GM21717 (cell line): ENCODE results near the gene PAQR6.
A peak's percentile ranks its signal among the peaks of the same experiment; 100 is the strongest.
"Not testable (repeated sequence)": the region's sequence is repeated elsewhere in the genome, so short reads cannot be mapped to it uniquely, and the experiment has no call there.

Source experiments
- ATAC-seq: cut with Tn5 transposase; IDR thresholded peaks from one replicate; pipeline ENCODE4 v1.9.1; 2021; ENCODE audit warnings: mild to moderate bottlenecking, moderate library complexity; ENCODE audit not compliant: unreplicated experiment

Gene PAQR6

GRCh38 chr1:156233426-156234127, 14.3 kb downstream of the PAQR6 start:
- no peak for ATAC-seq

- no peak for ATAC-seq
Observed at GRCh38 chr1:156232201-156232894, 15.5 kb downstream of the PAQR6 start.

GRCh38 chr1:156230473-156230837, 17.4 kb downstream of the PAQR6 start:
- ATAC-seq: no peak

- no peak for ATAC-seq
Observed at GRCh38 chr1:156229809-156230472, 17.9 kb downstream of the PAQR6 start.

- no peak for ATAC-seq
Observed at GRCh38 chr1:156228501-156228900, 19.4 kb downstream of the PAQR6 start.

GRCh38 chr1:156226782-156227181, 21.1 kb downstream of the PAQR6 start:
- peak; percentile 4 for ATAC-seq

GRCh38 chr1:156226116-156226538, 21.7 kb downstream of the PAQR6 start:
- peak; percentile 54 for ATAC-seq

GRCh38 chr1:156225677-156226014, 22.2 kb downstream of the PAQR6 start:
- ATAC-seq: peak; percentile 2

GRCh38 chr1:156221986-156222692, 25.7 kb downstream of the PAQR6 start:
- no peak for ATAC-seq

GRCh38 chr1:156220226-156220625, 27.6 kb downstream of the PAQR6 start:
- ATAC-seq: no peak

GRCh38 chr1:156217871-156218270, 30.0 kb downstream of the PAQR6 start:
- no peak for ATAC-seq

- not testable (repeated sequence) for ATAC-seq
Observed at GRCh38 chr1:156216361-156217086, 31.3 kb downstream of the PAQR6 start.

GRCh38 chr1:156214024-156214748, 33.7 kb downstream of the PAQR6 start:
- no peak for ATAC-seq

GRCh38 chr1:156213644-156213966, 34.3 kb downstream of the PAQR6 start:
- no peak for ATAC-seq

- ATAC-seq: peak; percentile 84
Observed at GRCh38 chr1:156212833-156213643, 34.8 kb downstream of the PAQR6 start, which contains the start of gene PMF1. PMF1 (plus strand) TSS chr1:156213007; CDS start chr1:156213016, 9 bp downstream.

GRCh38 chr1:156212130-156212529, 35.7 kb downstream of the PAQR6 start:
- ATAC-seq: no peak

GRCh38 chr1:156211243-156211642, 36.6 kb downstream of the PAQR6 start:
- ATAC-seq: no peak

GRCh38 chr1:156204686-156205085, 43.2 kb downstream of the PAQR6 start:
- no peak for ATAC-seq

- ATAC-seq: no peak
Observed at GRCh38 chr1:156203331-156203730, 44.5 kb downstream of the PAQR6 start.
